Measurements from ENCODE around the gene TSACC. TPM values are rescaled to one million over a fixed set of nuclear protein-coding genes. Genes with fewer than 3 reads are reported as not detected.
"Not testable (repeated sequence)": the region's sequence is repeated elsewhere in the genome, so short reads cannot be mapped to it uniquely, and the experiment has no call there.

The TSACC gene
- total RNA-seq, 1 donor from 2014 or later: not detected

- FAIRE-seq: no peak
- DNase-seq (ENCODE audit: low spot score in 2 of 2): no peak
These were observed 6.1 kb downstream of the TSACC start for GRCh38 chr1:156344409-156344808.

GRCh38 chr1:156346035-156346434 is 7.7 kb downstream of the TSACC start:
- FAIRE-seq; DNase-seq (ENCODE audit: low spot score in 2 of 2): not testable (repeated sequence)

DNA sequence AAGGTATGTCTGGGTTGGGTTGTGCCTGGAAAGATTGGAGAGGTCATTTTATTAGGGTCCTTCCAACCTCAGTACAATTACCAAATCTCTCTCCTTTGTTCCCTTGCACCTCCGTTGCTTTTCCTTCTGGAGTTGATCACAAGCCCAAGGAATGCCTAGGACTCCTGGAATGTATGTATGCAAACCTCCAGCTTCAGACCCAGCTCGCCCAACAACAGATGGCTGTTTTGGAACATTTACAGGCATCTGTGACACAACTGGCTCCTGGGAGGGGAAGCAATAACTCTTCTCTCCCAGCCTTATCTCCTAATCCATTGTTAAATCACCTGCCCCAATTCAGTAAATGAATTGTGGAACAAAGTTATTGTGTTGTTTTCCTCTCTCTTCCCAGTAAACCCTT is 8.3 kb downstream of the TSACC start:
- no peak for DNase-seq (ENCODE audit: low spot score in 2 of 2)
- no peak for FAIRE-seq

DNA sequence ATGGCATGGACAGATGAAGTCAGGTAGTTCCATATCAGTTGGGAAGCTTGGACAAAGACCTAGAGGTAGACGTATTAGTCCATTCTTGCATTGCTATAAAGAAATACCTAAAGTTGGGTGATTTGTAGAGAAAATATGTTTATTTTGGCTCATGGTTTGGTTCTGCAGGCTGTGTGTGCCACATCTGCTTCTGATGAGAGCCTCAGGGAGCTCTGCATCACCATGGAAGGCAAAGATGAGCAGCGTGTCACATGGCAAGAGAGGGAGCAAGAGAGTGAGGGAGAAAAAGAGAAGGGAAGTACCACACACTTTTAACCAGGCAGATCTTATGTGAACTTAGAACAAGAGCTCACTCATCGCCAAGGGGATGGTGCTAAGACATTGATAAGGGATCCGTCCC is 9.0 kb downstream of the TSACC start:
- no peak for FAIRE-seq
- no peak for DNase-seq (ENCODE audit: low spot score in 2 of 2)

- not testable (repeated sequence) for DNase-seq (ENCODE audit: low spot score in 2 of 2); FAIRE-seq
These were observed 14.2 kb downstream of the TSACC start for GRCh38 chr1:156352481-156352880.

DNA sequence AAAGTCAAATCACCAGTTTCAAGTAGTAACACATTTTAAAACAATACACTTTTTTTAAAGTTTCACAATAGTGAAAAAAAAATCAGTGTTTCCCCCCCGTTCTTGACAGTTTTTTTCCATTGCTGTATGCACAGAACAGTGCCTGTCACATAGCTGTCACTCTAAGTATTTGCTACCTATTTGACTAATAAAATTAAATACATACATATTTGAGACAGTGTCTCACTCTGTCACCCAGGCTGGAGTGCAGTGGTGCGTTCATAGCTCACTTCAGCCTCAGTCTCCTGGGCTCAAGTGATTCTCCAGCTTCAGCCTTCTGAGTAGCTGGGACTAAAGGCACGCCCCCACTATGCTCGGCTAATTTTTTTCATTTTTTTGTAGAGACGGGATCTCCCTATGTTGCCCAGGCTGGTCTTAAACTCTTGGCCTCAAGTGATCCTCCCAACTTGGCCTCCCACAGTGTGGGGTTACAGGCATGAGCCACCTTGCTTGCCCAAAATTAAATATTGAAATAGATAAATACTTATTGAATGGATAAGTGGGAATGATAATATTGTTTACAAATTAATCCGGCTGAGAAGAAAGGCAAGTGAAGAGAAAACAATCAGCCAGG is 18.0 kb downstream of the TSACC start:
- no peak for FAIRE-seq
- no peak for DNase-seq (ENCODE audit: low spot score in 2 of 2)

DNA sequence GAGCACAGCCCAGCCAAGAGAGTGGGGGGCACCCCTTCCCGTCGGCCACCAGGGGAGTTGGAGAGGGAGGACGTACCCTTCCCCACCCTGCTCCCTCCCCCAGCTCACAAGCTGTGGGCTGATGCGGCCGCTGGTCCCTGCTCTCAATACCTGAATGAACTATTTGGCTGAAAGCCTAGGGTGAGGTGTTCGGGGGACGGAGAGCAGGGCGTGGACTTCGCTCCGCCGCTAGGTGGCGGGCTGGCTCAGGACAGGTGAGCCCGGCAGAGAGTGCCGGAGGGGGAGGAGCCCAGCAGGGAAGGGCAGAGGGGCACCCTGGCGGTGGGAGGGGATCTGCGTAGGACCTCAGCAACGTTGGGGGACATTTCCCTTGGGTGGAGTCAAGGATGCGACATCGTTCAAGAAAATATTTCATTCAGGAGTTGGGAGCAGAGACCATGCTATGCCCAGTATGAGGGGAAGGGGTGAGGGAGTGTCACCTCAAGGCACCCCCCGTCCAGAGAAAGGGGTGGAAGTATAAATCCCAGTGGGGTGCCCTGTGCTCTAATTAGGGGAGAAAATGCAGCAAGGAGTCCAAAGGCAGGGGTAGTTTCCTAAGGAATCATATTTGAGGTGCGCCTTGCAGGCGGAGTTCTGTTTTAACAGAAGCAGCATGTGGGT is 18.7 kb downstream of the TSACC start:
- no peak for FAIRE-seq
- peak in 1 of 2 donors; percentile 78 for DNase-seq (ENCODE audit: low spot score in 2 of 2)

DNA sequence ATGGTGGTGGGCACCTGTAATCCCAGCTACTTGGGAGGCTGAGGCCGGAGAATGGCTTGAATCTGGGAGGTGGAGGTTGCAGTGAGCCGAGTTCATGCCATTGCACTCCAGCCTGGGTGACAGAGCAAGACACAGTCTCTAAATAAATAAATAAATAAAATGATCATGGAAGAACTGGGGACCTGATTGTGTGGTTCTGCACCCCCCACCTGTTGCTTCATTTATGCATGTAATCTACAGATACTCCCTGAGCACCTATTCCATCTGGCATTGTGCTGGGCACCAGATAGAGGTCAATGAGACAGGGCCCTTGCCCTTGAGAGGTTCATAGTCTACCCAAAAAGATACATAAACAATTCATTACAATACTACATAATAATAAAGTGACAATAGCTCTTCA is 19.7 kb downstream of the TSACC start:
- DNase-seq (ENCODE audit: low spot score in 2 of 2) (no peak), FAIRE-seq (no peak)

DNA sequence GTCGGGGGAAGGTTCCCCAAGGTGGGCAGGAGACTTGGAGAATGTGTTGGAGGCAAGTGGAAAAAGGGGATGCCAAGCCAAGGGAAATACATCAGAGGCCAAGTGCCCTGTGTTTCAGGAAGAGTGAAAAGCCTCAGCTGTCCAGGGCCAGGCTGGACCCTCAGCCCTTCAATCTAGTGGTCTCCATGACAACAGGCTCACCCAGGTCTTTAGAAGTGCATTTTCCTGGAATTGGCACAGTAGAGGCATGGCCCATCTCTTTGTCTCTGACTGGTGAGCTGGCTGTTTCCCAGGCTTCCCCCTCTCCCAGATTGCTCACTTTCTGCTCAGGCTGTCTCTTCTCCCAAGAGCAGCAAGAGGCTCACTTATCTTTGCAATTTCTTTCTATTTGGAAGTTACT is 20.3 kb downstream of the TSACC start:
- DNase-seq (ENCODE audit: low spot score in 2 of 2): no peak
- FAIRE-seq: no peak

DNA sequence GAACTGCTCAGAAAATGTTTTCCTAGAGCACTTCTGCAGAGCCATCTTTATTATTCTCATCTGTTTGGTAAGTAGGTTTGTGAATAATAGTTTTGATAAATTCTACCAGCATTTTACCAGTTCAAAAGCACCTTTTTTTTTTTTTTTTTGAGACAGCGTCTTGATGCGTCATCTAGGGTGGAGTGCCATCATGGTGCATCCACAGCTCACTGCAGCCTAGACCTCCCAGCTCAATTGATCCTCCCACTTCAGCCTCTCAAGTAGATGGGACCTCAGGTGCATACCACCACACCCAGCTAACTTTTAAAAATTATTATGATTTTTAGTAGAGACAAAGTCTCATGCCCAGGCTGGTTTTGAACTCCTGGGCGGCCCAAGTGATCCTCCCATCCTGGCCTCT is 20.9 kb downstream of the TSACC start:
- no peak for DNase-seq (ENCODE audit: low spot score in 2 of 2)
- no peak for FAIRE-seq

- DNase-seq (ENCODE audit: low spot score in 2 of 2): no peak
- FAIRE-seq: no peak
These were observed 21.6 kb downstream of the TSACC start for GRCh38 chr1:156359973-156360372.

DNA sequence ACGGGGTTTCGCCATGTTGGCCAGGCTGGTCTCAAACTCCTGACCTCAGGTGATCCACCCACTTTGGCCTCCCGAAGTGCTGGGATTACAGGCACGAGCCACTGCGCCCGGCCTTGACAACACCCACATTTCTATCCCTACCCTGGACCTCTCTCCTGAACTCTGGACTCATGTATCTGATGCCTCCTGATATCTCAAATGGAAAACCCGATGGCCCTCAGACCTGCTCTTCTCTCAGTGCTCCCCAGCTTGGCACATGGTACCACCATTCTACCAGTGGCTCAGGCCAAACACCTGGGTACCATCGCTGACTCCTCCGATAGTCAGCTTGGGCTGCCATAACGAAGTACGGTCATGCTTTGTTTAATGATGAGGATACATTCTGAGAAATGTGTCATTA is 22.2 kb downstream of the TSACC start:
- DNase-seq (ENCODE audit: low spot score in 2 of 2) (no peak), FAIRE-seq (no peak)

DNA sequence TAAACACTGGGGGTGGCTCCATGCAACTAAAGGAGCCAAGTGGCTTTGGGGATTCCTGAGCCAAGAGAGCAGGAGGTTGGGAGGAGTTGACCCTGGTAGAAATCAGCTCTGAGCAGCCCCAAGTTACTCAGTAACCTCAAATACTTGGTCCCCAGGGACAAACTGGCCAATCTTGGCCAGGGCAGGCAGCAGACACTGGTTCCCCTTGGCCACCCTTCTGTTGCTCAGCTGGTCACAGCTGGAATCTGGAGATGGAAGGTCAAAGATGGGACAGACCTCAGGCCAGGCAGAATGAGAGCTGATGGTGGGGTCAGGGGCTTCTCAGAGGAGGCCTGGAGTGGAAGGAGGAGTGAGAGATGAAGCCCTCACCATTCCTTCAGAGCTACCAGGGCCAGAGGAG is 27.4 kb downstream of the TSACC start:
- DNase-seq (ENCODE audit: low spot score in 2 of 2) (no peak), FAIRE-seq (no peak)

DNA sequence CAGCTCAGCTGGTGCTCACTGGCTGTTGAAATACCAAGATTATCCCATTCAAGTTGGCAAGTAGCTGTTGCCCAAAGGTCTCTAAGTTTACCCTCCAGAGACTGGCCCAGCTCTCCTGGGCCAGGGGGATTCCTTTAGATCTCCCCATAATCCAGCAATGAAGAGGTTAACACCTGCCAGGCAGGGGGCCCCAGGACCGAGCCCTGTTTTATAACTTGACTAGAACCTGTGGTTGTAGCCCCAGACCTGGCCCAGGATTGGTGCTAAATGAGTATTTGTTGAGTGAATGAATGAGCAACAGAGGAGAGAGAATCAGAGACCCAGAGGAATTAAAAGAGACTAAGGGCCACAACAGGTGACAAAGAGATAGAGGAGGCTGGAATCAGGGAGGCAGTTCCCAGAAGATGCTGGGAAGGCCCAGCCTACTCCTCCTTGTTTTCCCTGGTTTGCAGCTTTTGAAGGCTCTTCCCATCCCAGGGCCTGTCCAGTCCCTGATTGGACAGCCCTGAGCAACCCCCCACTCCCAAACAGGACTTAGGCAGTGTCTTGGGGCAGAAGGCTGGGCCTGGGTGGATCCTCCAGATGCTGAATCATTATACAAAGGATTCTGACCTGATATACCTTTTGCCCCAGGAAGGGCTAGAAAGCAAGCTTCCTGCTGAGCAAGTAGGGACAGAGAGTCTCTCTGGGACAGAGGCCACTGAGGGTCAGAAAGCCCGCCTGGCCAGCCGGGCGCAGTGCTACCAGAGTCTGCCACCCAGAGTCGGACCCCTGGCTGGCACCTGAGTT is 28.2 kb downstream of the TSACC start:
- no peak for FAIRE-seq
- no peak for DNase-seq (ENCODE audit: low spot score in 2 of 2)

DNA sequence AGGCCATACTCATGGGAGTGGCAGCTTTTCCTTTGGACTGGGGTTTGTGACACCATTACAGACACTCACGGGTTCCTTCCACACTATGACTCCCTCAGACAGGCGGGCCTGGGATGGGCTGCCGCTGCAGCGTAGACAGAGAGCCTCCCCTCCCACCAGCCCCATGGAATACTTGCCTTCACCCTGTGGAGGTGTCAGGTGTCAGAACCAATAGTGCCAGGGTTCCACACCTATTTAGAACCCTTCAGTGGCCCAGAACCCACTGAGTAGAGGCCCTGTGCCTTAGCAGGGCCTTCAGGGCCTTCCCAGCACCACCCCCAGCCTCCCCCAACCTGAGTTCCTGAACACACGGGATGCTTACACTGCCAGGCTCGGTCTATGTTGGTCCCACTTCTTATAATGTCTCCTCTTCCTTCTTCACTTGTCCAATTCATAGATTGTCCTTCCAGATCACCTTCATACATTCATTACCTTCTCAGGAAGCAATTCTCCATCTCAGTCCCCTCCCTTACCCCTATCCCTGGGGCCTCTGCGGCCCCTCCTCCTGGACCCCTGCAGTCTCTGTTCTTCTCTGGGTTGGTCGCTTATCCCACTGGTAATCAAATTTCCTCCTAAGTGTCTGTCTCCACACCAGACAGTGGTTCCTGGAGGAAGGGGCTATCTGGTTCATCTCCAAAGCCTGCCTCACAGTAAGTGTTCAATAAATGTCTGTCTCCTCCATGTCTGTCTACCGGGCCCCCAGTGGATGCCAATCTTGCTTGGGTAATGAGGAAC is 29.2 kb downstream of the TSACC start:
- FAIRE-seq: no peak
- DNase-seq (ENCODE audit: low spot score in 2 of 2): no peak

- FAIRE-seq (no peak), DNase-seq (ENCODE audit: low spot score in 2 of 2) (no peak)
These were observed 29.9 kb downstream of the TSACC start for GRCh38 chr1:156368157-156368658.

DNA sequence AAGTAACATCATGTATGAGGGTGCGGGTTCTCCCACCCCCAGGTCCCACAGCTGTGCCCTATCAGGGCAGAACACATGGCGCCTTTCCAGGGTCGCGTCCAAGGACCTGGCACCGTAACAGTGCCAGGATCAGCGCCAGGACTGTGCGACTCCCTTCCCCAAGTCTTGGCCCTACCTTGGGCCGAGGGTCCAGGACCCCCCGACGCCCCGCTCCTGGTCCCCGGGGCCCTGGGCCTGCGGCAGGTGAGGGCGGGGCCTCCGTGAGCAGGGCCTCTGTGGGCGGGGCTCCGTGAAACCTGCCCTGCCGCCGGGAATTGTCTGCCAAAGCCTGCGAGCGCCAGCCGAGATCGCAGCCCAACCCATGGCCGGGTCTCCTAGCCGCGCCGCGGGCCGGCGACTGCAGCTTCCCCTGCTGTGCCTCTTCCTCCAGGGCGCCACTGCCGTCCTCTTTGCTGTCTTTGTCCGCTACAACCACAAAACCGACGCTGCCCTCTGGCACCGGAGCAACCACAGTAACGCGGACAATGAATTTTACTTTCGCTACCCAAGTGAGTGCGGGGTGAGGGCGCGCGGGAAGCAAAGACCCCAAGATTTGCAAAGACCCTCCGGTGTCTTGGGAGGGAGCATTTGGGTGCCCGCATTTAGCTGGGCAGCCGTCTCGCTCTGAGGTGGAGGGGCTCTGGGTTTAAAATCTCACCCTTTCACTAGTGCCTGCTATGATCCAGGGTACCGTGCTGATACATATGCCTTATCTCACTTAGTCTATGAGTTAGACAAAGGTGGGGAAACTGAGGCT is 30.8 kb downstream of the TSACC start, which contains the start of gene RHBG:
TSS of gene RHBG (plus strand) at position 323 of the 796 bp plus-strand sequence. CDS start at position 362, 39 bp downstream.
- FAIRE-seq: no peak
- DNase-seq (ENCODE audit: low spot score in 2 of 2): no peak

DNA sequence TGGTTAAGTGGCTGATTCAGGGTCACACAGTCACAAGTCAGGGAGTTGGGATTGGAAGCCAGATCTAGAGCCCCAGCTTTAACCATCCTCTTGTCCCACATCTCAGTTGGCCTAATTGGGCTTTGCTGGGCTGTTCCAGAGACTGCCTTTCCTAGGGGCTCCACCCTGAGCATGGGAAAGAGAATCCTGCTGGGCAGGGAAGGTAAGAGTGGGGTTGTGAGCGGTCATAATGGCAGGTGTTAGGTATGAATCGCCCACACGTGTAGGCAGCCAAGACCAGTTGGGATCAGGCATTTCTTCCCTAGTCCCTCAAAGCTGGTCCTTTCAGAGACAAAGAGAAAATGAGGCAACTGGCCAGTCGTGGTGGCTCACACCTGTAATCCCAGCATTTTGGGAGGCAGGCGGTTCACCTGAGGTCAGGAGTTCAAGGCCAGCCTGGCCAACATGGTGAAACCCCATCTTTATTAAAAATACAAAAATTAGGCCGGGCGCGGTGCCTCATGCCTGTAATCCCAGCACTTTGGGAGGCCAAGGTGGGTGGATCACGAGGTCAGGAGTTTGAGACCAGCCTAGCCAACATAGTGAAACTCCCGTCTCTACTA is 31.5 kb downstream of the TSACC start:
- FAIRE-seq; DNase-seq (ENCODE audit: low spot score in 2 of 2): not testable (repeated sequence)

GRCh38 chr1:156371553-156372264 is 33.4 kb downstream of the TSACC start:
- DNase-seq (ENCODE audit: low spot score in 2 of 2) (no peak), FAIRE-seq (no peak)
